HG03135 (cell line): Measurements from ENCODE around the gene UQCRC2.
"Not testable (repeated sequence)": the region's sequence is repeated elsewhere in the genome, so short reads cannot be mapped to it uniquely, and the experiment has no call there.

ENCODE experiments used
- ATAC-seq: cut with Tn5 transposase; IDR thresholded peaks from one replicate; pipeline ENCODE4 v1.9.1; 2021; ENCODE audit warnings: mild to moderate bottlenecking, moderate library complexity; ENCODE audit not compliant: unreplicated experiment

UQCRC2 gene

DNA sequence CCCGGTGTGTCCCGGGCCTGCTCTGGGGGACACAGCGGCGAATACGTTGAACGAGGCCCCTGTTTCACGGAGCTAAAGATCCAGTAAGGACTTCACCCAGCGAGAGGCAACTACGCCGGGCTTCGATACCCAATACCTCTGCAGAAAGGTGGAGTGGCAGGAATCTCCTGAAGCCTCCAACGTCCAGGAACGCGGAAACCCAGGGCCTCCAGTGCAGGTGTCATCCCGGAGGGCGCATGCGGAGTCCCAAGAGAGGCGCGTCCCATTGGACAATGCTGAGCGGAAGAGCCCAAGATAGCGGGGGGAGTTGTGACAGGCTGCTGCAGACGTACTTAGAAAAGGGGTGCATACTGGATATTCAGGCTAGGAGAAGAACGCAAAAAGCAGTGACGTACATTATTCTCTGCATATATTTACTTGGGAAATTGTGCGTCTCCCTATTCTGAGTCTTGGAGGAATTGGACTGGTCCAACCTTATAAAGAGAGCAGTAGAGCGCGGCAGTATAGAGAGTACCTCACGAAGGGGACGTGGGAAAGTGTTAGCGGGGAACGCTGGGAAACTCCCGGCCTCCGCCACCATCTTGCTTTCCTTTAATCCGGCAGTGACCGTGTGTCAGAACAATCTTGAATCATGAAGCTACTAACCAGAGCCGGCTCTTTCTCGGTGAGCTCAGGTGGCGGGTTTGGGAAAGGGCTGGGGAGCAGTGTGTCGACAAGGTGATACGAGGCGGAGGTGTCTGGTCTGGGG lies at the start of gene UQCRC2:
Gene UQCRC2, plus strand, starts transcription at position 569 of the 748 bp plus-strand sequence. Its CDS starts 63 bp downstream, at position 632.
- peak; percentile 86 for ATAC-seq

DNA sequence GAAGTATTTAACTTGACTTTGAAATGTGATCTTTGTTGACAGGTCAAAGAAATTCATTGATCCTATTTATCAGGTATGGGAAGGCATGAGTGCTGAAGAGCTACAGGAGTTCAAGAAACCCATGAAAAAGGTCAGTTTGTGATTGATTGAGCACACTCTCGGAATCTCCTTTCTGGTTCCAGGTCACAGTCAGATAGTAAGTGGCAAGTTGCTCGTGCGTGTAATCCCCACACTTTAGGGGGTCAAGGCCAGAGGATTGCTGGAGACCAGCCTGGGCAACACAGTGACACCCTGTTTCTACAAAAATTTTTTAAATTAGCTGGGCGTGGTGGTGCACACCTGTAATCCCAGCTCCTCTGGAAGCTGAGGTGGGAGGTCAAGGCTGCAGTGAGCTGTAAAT lies 20.5 kb upstream of the UQCRC2 start:
- ATAC-seq = not testable (repeated sequence)

DNA sequence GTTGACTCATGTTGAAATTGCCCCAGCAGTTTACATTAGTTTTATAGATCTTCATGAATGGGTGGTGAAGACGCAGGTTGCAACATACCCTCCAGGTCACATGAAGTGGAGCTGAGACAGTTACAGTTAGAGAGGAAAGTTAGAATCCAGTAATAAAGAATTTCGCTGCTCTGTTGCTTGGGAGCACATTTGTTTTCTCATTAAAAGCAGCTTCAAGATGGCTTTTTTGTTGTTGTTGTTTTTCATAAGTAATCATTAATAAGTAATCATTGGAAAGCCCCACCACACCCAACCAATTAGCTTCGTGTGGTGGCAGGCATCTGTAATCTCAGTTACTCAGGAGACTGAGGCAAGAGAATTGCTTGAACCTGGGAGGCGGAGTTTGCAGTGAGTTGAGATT lies 19.8 kb upstream of the UQCRC2 start:
- not testable (repeated sequence) for ATAC-seq

DNA sequence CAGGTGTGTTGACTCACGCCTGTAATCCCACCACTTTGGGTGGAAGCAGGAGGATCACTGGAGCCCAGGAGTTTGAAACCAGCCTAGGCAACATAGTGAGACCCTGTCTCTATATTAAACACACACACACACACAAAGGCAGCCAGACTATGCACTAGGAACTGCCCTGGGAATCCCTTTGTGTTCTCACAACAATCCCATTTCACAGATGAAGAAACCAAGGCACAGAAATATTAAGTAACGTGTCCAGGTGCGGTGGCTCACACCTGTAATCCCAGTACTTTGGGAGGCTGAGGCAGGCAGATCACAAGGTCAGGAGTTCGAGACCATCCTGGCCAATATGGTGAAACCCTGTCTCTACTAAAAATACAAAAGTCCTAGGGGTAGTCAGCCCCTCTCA lies 19.4 kb upstream of the UQCRC2 start:
- ATAC-seq = not testable (repeated sequence)

DNA sequence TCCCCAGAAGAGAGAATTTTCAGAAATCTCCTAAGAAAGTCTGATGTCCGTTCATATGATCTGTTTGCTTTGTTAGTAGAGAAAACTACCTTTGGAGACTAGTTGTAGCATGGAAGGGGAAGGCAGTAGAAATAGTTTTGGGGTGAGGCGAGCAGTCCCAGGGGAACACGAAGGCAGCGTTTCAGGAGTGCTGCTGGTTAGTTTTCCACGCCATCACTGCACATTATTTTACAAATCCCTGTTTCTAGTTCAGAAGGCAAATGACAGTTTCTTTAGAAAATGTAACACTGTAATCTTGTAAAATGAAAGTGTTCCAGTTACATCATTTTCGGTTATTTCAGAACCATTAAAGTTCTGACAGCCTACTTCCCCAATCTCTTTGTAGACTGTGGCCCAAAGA lies 16.9 kb upstream of the UQCRC2 start:
- ATAC-seq = not testable (repeated sequence)

DNA sequence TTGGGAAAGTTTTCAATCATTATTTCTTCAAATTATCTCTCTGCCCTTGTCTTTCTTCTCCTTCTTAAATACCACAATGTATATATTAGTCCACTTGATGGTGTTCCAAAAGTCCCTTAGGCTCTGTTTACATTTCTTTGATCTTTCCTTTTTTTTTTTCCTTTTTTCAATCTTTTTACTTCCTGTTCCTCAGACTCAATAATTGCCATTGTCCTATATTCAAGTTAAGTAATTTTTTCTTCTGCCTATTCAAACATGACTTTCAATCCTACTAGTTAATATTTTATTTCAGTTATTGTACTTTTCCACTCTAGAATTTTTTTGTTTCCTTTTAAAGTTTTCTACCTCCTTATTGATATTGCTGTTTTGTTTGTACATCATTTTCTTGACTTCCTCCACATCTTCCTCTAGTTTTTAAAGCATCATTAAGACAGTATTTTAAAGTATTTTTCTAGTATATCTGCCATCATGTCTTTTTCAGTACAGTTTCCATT lies 15.8 kb upstream of the UQCRC2 start:
- ATAC-seq = no peak

DNA sequence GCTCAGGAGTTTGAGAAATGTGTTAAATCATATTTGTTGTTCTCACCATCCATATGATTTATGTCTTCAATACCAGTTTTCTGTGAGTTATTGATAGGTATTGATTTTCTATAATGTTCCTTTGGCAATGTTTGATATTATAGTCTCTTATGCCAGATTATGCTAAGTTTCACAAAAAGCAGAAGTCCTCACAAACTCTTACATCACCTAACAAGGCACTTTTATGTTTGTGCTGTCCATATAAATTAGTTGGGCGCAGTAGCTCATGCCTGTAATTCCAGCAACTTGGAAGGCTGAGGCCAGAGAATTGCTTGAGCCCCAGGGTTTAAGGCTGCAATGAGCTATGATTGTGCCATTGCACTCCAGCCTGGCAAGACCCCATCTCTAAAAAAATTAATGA lies 12.6 kb upstream of the UQCRC2 start:
- ATAC-seq = no peak

DNA sequence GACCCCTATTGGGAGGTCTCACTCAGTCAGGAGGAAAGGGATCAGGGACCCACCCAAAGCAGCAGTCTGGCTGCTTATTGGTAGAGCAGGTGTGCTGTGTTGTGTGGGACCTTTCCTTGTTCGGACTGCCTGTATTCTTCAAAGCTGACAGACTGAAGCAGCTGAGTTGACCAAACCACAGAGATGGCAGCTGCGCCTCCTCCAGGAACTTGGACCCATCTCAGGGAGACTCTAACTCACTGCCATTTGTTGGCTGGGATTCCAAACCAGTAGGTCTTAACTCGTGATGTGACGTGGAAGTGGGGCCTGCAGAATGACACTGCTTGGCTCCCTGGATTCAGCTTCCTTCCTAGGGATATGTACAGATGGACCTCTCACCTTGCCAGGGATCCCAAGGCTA lies 9.6 kb upstream of the UQCRC2 start:
- ATAC-seq = no peak

DNA sequence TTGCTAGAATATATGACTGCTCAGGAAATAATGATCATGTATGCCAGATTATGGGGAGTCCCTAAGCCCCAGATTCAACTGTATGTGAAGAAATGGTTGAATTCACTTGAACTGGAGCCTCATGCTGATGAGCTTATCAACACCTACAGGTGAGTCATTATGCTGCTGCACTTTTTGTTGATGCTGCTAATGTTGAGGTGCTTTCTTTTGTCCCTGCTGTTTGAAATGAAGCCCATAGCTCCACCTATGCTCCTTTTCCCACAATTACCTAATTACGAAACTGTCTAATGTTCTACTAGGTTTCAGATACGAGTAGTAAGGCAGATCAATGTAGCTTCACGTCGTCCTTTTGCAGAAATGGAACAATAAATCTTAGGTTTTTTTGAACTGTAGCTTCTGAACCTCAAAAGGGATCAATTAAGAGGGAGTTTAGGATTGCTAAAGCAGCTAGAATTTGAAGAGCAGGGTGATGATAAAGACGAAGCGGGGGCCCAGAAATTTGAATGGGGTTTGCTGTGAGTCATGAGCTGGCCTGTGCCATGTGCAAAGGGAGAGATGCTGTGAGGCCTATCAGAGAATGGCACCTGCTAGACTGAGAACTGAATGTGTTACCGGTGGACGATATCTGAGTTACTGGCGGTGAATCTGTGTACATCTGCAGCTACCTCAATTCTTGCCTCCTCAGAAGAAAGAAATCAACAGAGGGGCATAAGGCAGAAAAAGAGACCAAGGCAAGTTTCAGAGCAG lies 6.1 kb upstream of the UQCRC2 start:
- ATAC-seq = no peak

DNA sequence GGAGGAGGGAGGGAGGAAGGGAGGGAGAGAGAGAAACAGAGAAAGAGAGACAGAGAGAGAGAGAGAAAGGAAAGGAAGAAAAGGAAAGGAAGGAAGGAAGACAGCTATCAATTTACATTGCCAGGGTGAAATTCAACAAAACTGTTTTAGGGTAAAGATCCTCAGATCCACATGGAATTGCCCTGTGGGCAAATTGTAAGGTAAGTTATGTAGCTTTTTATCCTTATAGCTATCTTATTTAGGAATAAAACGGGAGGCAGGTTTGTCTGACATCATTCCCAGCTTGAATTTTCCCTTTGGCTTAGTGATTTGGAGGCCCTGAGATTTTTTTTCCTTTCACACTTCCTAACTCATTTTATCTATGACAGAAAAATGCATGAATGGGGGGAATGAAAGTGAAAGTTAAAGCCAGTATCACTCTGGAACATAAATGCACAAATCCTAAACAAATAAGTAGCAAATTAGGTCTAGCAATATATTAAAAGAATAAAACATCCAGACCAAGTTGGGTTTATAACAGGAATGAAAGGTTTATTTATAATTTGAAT lies 3.4 kb upstream of the UQCRC2 start:
- no peak for ATAC-seq

DNA sequence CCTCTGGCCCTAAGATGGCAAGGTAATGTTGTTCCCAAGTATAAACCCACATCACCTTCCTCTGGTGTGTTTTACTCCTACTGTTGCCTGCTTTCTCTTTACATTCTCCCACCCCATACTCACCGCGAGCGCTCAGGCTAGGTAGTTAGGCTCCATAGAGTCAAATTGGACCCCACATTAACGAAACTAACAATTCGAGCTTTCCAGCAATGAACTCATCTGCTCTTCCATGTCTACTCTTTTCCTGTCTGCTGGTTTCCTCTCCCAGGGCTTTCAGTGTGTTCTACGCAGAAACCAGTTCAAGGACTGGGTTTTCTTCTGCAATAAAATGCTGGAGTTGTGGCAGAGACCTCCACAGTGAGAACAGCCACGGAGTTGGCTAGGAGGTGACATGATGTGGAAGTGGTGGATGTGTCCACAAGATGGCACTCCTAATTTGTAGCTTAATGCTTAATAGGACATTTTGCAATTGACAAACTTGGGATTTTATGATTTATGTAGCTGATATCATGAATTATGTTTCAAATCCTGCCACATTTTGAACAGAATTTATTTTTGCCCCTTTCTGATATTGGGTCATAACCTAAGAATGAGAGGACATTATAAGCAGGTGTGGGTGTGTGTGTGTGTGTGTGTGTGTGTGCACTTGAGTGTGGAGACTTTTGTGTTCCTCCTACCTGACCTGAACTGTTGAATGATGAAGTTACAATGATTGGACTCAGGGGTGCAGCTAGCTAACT lies 2.2 kb upstream of the UQCRC2 start:
- ATAC-seq = no peak

DNA sequence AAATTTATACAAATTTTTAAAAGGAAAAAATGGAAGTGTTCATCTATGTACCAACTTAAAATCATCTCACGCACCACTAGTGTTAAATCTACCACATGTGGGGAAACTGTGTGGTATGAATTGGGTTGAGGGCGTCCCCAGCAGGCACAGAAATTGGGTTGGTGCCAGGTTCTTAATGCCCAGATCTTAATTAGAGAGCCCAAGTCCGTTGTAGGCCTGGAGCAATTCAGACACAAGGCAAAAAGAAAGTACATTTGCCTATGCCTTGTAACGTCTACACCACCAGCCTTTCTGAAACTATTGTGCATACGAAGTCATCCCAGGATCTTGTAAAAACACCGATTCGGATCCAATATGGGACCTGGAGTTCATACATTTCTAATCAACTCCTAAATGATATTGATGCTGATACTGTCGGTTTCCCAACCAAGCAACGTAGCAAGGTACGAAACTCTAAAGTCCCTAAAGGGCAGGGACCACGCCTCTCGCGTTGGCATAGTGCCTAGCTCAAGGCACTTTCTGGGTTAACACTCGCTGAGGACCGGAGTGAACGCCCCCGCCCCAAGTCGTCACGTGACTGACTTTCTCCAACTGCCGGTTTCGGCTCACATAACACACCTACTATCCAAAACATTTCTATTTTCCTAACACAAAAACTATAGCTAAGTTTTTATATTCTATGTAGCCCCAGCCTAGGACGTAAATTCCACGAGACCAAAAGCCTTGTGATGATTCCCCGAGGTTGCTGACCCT lies 945 bp upstream of the UQCRC2 start:
- peak; percentile 41 for ATAC-seq

DNA sequence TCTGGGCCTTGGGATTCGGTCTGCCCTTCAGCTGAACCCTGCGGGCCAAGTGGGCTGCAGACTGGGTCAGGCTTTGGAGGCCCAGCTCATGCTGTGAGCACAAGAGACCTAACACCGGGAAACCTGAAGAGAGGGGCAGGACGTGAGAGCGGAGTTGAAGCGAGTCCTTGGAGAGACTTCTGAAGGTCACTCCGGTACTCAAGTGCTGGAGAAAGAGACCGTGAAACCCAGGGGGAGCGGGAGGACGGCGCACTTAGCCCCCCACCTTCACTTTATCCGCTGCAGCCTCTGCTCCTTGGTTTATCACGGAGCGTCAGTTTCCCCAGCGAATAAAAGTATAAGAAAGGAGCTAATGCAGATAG lies 361 bp downstream of the UQCRC2 start:
- no peak for ATAC-seq

DNA sequence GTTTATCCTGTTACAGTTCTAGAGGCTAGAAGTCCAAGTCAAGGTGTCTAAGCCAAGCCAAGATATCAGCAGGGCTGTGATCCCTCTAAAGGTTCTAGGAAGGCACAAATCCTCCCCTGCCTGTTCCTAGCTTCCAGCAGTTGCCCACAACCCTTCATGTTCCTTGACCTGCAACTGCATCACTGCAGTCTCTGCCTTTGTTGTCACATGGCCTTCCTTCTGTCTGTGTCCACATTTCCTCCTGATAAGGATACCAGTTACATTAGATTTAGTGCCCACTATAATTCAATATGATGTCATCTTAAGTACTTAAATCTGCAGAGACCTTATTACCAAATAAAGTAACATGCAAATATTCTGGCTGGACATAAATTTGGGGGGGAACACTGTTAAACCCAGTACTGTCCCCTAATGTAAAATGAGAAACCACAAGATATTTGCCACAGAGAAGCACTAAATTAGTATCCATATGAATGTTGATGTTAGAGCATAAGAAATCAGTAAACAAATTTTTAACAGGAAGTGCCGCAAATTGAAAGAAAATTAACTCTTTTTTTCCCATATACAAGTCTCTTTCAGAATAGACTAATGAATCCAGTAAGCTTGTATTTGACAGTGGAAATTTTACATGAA lies 4.7 kb downstream of the UQCRC2 start:
- ATAC-seq = no peak

DNA sequence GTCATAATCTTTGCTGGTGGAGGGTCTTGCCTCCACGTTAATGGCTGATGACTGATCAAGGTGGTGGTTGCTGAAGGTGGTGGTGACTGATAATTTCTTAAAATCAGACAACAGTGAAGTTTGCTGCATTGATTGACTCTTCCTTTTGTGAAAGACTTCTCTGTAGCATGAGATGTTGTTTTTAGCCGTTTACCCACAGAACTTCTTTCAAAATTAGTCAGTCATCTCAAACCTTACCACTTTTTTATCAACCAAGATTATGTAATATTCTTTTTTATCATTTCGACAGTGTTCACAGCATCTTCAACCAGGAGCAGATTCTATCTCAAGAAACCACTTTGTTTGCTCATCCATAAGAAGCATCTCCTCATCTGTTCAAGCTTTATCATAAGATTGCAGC lies 5.9 kb downstream of the UQCRC2 start:
- ATAC-seq = no peak

DNA sequence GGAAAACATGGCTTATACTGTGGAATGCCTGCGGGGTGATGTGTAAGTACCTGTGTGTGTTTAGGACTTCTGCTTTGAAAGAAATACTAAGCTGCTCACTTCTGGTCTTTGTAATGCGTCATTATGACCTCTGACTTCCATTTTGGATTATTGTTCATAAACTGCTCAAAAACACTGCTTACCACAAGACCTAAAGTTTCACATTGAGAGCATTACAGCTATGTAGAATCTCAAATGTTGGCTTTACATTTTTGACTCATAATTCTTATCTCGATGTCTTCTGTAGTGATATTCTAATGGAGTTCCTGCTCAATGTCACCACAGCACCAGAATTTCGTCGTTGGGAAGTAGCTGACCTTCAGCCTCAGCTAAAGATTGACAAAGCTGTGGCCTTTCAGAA lies 9.3 kb downstream of the UQCRC2 start:
- ATAC-seq = no peak

DNA sequence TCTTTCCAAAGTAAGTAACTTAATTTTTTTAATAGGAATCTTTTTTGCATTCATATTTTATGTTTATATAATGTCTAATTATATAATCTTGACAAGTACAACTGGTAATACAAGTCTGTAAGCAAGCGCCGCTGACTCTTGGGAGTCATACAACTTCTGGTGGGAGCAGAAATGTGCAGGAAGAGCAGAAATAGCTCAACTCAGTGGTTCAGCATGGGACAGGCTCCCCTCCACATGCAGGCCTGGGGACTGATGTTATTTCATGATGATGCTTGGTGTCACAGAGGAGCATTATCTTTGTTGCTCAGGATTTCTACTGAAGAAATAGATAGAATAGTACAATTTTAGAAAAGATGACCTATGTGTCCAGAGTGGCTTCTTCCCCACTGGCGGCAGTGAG lies 10.7 kb downstream of the UQCRC2 start:
- ATAC-seq = no peak

DNA sequence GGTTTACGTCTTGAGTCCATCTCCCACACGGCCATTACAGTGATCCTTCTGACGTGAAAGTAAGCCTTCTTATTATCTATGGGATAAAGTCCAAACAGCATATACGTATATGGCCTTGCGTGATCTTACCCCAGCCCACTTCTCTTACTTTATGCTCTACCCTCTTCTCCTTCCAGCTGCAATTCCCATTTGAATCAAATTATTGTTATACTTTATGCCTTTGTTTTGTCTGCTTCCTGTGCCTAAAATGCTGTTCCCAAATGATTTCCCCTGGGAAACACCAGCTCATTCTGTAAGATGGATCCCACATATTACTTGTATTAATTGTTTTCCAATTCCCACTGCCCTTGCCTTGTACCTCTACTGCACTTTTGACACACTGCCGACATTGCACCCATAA lies 11.2 kb downstream of the UQCRC2 start:
- ATAC-seq = no peak

DNA sequence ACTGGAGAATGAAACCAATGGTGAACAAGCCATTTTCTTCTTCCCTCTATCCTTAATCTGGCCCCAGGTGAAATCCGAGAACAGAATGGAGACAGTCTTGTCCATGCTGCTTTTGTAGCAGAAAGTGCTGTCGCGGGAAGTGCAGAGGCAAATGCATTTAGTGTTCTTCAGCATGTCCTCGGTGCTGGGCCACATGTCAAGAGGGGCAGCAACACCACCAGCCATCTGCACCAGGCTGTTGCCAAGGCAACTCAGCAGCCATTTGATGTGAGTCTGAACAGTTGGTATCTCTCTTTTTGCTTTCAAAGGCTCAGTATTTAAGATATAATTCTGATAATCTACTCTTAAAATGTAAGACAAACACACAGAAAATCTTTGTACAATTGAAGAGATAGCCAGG lies 18.7 kb downstream of the UQCRC2 start:
- ATAC-seq = no peak

DNA sequence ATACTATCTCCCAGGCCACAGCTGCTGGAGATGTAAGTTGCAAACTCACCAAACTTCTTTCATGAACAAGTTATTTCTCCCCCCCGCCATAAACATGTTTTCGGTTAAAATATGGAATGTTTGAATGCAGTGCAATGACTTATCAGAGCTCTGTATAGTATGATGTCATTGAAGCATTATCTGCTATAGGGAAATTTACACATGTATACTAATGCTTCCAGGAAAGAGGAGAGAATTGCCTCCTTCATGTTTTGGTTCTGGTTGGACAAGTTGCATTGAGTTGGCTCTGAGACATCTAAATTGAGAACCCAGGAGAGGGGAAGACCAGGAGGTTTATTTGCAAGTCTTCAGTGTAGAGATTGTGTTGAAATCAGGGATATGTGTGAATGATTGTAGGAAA lies 20.8 kb downstream of the UQCRC2 start:
- ATAC-seq = no peak
